ENCODE data around the gene KSR1.

KSR1 gene

DNA sequence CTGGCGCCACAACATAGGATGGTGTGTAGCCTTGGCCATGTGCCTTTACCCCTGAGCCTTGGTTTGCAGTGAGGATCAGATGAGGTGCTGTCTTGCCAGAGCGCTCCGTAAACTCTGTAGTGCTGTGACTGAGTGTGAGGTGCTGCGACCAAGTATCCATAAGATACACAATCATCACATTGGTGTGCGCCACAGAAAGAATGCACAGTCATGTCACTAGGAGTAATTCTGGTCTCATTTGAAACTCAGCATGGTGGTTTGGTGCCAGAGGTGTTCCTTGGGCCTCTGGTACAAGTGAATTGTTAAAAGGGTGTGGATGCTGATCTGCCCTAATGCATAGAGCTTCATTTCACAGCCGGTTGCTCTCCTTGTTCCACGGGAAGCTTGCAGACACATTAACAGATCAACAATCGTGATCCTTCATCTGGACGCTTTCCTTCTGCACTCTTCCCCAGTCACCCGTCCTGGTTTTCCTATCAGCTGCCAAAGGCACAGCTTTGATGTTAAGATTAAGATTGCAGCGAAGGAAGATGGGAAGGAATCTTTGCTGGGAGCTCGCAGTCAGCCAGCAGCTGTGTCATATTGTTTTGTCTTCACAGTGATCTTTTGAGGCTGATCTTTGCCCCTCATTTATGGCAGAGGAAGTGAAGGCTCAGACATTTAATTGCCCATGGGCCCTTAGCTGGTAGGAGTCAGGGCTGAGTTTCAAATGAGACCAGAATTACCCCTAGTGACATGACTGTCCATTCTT, 79.1 kb downstream of the KSR1 start:
- DNase-seq (ENCODE audit: low read depth): no peak

DNA sequence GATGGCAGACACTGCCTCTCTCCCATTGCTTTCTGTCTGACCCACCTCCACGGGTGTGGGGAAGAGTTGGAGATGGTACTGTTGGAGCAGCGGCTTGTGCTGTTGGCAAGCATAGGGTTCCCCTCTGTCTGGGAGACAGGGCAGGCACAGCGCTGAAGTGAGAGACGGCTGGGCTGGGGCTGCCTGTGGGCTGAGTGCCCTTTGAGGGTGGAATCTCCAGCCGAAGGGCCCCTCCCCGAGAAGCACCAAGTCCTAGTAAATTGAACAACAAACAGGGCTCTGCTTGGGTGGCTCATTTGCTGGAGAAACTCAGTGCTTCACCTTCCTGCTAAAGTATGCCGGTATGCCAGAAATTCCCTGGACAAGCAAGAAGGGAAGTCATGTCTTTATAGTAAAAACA, 79.7 kb downstream of the KSR1 start:
- DNase-seq (ENCODE audit: low read depth): no peak

DNA sequence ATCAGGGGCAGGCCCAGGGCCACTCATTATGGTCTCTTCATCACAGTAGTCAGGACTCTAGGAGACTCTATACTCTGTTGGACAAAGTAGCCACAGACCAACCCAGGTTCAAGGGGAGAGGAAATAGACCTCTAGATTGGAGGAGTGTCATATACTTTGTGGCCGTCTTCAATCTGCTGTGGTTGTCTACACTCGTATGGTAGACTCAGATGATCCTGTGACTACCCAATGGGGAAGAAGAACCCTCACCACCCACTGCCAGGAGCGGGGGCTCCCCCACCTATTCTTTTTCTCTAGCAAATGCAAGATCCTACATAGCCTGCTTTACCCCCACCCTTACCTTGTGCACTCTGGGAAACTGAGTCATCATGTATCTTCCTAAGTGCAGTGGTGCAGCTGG, 80.5 kb downstream of the KSR1 start:
- DNase-seq (ENCODE audit: low read depth): no peak

DNA sequence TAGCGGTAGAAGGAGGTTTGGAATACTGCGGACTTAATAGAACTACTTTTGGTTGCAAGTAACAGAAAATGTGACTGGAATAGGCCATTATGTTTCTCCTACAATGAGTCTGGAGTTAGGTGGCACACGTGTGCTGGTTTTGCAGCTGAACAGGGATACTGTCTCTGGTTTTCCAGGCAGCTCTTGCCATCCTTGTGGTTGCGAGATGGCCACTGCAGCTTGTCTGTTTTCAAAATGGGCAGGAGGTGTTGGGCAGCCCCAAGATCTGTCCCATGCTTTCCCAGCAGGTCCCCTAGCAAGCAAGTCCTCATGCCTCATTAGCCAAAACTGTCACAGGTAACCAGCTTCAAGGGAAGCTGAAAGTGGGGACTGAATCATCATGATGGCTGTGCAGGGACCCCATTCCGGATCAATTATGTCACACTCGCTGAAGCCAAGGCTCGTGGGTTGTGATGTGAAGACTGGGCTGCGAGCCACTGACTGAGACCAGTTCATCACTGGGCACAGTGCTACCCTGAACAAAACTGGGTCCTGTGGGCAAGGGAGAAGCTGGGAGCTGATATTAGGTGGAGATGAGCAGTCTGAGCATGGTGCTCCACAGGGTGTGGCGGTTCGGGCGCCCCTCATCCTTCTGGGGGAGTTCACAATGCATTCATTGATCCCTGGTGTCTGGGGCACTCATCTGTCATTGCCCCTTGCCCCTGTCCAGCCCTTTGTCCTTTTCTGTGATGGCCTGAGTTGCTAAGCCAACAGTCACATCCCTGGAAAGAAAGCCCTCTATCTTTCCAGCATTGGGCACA, 82.1 kb downstream of the KSR1 start:
- no peak for DNase-seq (ENCODE audit: low read depth)

DNA sequence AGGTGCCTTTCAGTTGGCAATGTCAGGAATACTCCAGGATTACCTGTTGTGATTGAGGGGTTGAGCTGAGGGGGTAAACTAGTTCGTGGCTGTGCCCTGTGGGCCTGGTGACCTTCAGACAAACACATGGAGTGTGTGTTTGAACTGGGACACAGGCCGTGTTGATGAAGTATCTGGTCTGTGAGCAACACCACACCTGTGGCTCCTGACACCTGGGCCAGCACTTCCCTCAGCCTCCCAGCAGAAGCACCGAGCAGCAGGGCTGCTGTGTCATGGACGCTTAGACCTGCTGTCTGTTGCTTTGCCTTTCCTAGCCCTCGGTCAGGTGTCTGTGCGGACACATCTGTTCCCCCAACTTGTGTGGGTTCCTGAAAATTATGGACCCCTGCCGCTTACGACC, 82.9 kb downstream of the KSR1 start:
- DNase-seq (ENCODE audit: low read depth): no peak

DNA sequence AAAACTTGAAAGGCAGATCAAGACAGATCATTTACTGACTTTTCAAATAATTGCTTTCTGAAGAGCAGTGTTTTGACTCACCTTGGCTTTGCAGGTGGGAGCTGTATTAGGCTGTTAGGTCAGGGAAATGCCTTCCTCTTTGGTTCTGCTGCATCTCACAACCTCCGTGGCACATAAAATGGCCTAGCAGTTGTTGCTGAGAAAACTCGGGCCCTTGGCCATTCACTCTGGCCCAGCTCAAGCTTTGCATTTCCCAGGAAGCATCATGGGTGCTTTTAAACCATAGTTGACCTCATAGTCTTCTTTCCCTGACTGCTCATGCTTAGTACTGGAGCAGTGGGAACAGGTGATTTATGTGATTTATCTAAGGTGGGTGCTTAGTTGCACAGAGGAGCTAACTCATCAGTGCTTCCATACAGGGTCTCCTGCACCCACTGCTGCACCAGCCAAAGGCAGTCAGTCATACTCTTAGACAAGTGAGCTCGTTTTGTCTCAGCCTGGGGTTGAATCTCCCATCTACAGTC, 83.6 kb downstream of the KSR1 start:
- DNase-seq (ENCODE audit: low read depth): no peak

DNA sequence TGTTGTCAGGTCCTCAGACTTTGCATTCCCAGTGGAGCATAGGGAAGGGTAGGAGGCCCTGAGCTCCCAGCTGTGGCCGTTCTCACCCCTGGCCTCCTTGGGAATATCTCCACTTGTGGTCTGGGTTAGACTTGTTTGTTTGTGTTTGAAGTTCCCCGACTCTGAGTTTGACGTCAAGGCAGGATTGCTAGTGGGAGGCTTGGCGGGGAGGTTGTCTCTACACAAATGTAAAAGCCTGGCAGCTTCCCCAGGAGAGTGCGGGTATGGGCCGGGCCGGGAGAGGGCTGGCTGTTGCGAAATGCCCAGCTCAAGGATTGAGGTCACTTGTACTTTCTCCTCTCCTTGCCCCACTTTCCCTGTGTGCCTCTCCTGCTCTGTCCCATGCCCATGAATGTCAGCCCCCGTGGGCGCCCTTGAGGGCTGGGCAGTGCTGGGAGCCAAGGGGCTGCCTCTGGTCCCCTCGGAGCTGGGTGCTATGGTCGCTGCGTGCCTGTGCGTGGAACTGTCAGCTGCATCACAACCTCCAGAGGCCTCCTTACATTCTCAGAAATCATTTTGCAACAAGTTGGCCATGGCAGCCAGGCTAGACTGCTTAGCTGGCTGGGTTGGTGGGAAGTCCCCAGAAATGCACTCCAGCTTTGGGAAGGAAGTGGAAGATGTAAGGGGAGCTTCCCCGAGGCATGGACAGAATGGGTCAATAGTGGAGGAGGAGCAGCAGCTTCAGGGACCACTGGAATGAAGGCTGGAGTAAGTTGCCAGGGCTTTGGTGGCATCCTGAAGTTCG, 84.3 kb downstream of the KSR1 start:
- no peak for DNase-seq (ENCODE audit: low read depth)

DNA sequence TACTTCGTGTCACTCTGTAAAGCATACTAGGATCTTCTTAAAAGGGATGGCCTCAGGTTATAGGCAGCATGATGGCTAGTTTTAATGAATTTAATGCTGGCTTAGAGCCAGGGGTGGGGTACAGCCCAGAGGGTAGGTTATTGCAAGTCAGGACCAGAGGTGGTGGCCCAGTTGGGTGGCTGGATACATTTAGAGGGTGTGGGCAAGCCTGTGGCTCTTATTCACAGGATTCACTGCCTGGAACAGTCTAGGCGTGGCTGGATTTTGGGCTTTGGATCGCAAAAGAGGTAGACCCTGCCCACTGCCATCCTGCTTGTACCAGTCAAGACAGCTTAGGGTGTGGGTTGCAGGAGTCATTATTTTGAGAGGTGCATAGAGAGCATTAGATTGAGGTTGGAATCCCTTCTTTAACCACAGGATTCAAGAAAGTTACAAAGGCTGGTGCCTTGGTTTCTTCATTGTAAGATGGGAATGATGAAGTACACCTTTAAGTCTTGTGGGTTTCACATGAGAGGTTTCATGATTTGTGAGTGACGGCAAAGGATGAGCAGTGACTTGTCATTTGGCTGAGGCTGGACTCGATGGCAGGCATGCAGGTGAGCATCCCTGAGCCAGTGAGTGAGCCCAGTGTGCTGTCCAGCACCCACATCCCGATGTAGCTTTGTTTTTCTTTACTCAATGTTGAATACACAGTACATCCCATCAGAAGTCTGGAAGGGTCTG, 85.2 kb downstream of the KSR1 start:
- DNase-seq (ENCODE audit: low read depth): no peak

DNA sequence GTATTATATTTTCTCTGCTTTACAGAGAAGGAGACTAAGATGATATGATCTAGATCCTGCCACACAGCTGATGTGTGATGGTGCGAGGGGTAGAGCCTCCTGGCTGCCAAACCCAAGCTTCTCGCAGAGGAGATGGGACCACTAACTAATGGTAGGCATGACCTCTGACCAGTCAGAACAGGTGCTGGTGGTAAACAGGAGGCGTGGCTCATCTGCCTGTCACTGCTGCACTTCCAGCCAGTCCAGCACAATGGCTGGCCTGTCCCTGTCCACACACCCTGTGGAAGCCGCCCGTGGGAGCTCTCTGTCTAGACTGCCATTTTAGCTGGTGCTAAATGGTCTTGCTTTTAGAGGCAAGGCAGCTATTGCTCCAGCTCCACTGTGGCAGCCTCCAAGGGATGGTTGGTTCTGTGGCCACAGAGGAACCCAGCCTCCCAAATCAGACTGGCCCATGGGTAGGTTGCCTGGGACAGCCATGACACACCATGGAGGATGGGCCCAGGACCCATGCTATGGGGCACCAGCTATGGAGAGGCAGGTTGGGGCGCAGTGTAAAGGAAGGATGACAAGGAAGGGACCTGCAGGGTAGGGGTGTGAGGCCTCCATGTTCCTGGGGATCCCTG, 86.7 kb downstream of the KSR1 start:
- no peak for DNase-seq (ENCODE audit: low read depth)

DNA sequence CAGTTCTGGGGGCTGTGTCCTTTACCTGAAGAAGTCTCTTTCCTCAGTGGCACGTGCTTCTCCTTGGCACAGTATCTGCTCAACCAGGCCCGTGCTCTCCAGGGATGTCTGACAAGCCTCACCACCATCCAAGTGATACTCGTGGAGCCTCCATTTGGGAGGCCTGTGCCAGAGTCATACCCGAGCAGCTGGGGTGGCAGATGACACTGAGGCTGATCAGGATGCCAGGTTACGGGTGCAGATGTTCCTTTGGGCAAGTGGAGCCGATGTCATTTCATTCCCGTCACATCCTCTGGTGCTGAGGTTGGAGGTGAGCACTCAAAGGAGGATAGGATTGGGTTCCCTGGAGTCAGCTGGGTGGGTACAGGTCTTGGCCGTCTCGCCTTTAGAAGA, 87.2 kb downstream of the KSR1 start:
- DNase-seq (ENCODE audit: low read depth): no peak

DNA sequence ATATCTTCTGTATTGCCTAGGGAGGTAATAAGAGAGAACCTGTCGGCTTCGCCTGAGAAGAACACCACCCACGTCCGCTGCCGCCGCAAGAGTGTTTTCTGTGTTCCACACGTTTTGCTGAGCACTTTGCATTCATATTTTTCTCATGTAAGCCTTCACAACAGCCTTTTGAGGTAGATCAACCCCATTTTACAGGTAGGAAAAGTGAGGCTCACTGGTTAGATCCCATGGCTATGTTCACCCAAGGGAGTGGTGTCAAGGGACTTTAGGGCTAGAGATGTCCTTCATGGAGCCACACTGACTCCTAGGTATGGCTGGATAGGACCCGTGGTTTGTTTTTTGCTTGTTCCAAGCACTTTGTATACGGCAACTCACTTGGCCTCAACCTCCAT, 87.7 kb downstream of the KSR1 start:
- no peak for DNase-seq (ENCODE audit: low read depth)

DNA sequence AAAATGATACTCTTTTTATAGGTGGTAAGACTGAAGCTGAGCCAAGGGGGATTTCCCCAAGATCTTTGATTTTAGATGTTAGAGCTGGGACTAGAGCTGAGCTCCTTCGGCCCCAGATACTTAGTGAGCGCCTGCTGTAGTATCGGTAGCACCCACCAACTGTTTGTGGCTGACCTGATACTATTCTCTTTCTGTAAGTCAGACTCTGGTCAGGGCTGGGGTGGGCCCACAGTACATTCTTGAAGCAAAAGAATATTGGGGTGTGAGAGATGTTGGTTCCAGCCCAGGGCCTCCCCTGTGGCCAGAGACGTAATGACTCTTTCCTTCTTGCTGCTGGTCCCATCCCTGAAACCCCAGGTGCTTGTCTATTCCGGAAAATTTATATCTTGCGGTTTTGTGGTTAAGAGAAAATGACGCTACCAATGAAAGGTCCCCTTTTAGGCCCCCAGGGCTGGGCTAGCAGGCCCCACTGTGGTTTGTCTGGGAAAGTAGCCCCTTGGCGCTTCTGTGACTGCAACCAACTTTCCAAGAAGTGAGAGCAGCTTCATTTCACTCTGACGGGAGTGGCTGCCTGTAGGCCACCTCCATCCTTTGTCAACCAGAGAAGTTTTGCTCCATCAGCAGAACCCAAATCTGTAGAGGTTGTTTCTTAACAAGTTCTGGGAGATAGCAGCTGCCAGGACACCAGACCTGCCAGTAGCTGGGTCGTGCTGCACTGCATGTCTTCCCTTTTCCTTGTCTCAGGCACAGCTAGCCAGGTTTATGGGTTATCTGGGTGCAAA, 88.3 kb downstream of the KSR1 start:
- DNase-seq (ENCODE audit: low read depth): peak; percentile 46

DNA sequence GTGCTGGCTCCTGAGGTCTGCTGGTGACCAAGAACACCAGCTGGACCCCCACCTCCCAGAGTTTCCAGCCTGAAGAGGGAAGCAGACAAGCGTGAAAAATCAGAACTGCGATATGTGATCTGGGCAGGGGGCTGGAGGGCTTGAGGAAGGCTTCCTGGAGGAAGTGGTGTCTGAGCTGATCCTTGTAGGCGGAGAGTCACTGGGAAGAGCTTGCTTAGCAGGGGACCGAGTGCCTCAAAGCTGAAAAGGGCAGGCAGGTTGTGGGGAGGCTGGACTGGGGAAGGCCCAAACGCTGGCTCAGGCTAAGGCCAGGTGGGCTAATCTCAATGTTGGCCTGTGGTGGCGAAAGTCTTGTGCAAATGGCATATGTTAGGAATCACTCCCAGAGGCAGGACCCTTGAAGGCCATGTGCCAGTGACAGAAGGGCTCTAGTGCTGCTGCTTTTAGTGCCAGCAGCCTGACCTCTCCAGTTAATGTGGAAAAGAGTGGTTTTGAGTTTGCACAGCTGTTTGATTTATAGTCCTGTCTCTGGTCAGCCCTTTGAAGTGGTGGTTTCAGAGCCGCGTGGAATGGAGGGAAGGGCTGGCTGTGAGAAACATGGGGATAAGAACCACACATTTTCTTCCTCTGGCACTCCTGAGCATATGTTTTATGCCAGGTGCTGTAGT, 89.4 kb downstream of the KSR1 start:
- DNase-seq (ENCODE audit: low read depth): no peak

DNA sequence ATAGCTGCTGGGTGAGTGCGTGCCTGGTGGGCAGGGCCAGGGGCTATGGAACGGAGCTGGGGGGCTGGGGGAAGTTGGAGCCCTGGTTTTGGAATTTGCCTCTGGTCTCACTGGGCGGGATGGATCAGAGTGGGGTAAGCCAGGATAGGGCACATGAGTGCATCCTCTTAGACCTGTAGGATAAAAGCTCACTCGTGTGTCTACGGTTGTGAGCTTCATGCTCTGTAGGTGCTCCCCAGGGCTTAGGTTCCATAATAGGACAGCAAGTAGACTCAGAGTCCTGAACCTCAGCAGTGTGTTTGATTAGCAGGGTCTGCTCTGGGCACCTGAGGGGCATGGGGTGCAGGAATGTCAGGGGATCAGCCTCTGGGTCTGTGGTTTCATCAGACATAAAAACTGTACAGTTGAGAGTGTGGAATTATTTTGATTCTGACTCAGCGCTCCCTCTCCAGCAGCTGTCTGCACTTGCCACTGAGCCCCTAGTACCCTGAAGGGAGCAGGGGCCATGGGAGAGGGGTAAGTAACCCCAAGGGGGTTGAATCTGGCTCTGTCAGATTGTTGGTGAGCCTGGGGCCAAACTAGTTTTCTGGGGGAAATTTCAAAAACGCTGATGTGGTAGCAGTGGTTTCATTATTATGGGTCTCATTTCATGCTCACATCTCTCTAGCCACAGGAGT, 90.5 kb downstream of the KSR1 start:
- no peak for DNase-seq (ENCODE audit: low read depth)

DNA sequence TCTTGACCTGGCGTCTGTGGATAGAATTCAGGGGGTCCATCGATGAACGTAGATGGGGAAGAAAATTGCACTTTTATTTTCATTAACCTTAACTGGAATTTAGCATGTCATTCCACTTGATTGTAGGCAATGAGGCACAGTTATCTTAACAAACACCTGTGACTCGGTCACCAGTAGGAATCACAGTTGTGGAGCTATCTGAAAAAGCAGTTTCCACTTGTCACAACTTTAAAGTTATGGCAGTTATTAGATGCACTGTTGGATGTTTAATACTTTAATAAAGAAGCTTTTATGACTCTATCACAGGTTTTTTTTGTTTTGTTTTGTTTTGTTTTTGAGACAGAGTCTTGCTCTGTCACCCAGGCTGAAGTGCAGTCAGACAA, 91.0 kb downstream of the KSR1 start:
- no peak for DNase-seq (ENCODE audit: low read depth)

DNA sequence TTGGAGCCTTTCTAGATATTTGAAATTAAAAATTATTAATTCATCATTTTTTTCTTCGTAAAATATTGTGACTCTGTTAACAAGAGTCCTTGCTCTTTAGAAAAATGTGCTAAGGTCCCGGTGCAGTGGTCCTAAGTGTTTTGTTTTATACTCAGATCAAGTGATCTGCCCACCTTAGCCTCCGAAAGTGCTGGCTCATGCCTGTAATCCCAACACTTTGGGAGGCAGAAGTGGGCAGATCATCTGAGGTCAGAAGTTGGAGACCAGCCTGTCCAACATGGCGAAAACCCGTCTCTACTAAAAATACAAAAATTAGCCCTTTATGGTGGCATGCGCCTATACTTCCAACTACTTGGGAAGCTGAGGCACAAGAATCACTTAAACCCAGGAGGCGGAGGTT, 92.1 kb downstream of the KSR1 start:
- DNase-seq (ENCODE audit: low read depth): no peak

DNA sequence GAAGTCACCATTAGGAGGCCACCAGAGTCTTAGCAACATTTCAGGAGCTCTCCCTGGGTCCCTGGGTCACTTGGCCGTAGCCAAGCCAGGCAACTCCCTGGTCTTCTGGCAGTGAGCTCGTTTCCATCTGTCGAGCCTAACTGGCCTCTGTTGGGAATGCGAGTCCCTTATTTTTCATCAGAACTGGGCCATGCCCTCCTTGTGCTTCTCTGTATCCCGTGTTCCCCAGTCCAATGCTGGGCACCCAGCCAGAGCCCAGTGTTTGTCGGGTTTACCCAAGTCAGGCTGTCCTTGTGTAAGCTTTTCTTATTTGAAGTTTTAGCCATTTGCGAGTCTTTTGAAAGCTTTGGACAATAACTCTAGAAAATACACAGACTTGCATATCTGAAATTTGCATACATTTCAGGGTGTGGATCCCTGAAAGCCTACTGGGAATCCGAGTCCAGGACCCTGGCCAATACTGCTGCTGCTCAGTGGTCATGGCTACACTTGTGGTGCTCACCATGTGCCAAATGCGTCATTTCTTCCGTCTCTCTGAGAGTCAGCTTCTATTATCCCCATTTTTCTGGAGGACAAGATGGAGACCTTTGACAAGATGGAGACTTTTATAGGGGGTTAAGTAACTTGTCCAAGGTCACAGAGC, 93.1 kb downstream of the KSR1 start:
- DNase-seq (ENCODE audit: low read depth): no peak

DNA sequence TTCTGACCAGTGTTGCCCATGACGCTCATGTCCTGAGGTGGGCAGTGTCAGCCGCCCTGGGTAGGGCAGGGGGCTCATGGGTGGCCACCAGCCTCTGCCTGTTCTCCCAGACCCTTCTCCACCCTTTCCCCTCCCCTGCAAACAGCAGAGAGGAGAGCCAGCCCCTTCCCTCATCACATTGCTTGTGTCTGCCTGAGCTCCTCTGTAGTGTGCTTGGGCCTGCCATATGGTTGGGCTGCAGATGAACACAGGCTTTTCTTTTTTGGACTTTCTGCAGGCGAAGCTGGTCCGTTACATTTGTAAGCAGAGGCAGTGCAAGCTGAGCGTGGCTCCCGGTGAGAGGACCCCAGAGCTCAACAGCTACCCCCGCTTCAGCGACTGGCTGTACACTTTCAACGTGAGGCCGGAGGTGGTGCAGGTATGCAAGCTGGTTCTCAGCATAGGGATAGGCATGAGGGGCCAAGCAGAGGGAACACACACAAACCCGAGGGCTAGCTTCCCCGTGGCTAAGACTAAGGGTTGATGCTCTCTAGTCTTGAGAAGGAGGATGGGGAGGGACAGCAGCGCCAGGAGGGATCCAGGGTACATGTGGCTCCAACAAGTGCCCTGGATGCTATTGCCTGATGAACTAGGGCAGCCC, 94.2 kb downstream of the KSR1 start:
- DNase-seq (ENCODE audit: low read depth): no peak

Data from stimulated activated CD8-positive, alpha-beta memory T cell treated with anti-CD3 and anti-CD28 coated beads, Interleukin-7, amount 100 ng/mL, for 24 hours (primary cell).